GF-D8 (cell line): ENCODE measurements around the gene GFRA3.
A peak's percentile ranks its signal among the peaks of the same experiment; 100 is the strongest.
"Not testable (repeated sequence)": the region's sequence is repeated elsewhere in the genome, so short reads cannot be mapped to it uniquely, and the experiment has no call there.

Source experiments
- DNase-seq: peaks from one replicate; lab custom pipeline; 2025; lab: John Stamatoyannopoulos, UW

GFRA3 gene, protein sequence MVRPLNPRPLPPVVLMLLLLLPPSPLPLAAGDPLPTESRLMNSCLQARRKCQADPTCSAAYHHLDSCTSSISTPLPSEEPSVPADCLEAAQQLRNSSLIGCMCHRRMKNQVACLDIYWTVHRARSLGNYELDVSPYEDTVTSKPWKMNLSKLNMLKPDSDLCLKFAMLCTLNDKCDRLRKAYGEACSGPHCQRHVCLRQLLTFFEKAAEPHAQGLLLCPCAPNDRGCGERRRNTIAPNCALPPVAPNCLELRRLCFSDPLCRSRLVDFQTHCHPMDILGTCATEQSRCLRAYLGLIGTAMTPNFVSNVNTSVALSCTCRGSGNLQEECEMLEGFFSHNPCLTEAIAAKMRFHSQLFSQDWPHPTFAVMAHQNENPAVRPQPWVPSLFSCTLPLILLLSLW

DNA sequence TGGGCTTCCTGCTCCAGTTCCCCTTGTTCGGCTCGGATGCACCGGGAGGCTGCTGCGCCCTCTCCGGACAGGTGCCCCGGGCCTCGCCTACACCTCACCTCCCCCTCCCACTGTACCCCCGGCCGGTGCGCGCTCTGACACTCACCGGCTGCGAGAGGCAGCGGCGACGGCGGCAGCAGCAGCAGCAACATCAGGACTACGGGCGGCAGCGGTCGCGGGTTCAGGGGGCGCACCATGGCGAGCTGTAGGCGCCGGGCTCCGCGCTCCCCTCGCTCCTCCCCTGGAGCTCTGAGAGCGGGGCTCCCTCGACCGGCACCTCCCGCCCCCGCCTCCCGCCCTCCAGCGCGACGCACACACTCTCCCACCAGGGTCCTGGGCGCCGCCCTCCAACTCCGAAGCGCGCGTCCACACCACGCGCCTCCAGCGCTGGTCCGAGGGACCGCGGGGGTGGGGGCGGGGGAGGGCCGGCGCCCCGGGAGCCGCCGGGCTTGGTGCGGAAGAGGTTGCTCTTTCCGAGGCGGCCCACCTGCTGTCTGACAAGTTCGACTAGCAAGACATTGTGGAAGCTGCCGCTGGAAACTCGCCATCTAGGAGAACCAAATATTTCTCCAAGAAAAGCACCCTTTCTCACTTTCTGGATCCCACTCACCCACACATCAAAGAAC is at the start of gene GFRA3:
GFRA3 (minus strand) TSS at position 433 of the 665 bp plus-strand sequence; CDS start at position 236, 197 bp downstream.
- no peak for DNase-seq

DNA sequence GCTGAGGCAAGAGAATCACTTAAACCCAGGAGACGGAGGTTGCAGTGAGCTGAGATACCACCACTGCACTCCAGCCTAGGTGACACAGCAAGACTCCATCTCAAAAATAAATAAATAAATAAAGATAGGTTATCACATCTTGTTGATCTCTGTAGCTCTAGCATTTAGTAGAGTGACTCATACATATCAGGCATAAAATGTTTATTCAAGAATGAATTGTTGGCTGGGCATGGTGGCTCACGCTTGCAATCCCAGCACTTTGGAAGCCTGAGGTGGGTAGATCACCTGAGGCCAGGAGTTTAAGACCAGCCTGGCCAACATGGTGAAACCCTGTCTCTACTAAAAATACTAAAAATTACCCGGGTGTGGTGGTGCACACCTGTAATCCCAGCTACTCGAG is 43.8 kb upstream of the GFRA3 start:
- DNase-seq = not testable (repeated sequence)

DNA sequence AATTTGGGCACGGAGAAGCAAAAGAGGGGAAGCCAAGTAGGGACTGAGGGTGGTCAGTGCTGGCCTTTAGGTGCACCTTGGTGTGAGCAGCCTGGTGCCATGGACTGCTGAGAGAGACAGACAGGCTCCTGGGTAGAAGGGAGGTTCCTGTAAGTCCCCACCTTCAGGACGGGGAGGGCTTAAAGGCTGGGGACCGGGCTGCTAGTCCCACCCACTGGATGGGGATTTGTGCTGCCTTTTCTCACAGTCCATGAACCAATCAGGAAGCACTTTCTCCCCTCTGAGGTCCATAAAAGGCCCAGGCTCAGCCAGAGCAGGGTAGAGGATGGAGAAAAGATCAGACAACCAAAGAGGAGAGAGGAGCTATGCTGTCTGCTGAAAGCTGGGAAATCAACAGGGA is 41.9 kb upstream of the GFRA3 start:
- no peak for DNase-seq

DNA sequence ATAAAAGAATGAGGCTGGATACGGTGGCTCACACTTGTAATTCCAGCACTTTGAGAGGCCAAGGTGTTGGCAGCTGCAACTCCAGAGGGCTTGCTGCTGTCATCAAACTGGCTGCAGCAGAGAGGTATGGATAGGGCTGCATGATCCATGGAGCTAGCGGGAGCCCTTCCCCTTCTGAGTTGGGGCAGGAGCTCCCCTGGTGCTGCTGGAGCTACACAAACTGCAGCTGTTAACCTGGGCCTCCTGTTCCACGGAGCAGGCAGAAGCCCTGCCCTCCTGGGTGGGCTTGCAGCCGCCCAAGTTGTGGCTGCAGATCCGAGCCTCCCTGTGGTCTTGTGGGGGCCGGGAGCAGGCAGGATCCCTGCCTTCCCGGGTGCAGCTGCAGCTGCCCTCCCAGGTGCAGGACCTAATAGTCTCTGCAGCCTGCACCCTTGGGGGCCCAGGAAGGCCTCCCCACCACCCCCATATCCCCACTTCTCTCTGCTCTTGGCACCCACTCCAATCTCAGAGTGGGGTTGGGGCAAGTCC is 41.4 kb upstream of the GFRA3 start:
- no peak for DNase-seq

DNA sequence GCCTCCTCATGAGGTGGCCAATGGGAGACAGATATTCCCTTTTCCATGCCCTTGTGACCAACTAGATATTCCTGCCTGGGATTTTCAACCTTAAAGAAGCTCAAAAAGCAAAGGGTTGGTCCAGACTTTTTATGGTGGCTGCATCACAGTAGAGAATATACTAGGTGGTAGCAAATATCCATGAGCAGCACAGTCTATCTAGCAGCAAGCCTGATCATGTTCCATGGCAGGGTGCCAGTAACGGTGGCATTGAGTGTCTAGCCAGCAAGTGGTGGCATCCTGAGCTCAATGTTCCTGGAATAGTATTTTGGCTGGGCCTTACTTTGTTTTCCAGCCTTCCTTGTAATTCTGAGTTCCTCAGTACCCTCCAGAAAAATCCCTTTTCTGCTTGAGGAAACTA is 31.4 kb upstream of the GFRA3 start:
- DNase-seq = peak; percentile 0

DNA sequence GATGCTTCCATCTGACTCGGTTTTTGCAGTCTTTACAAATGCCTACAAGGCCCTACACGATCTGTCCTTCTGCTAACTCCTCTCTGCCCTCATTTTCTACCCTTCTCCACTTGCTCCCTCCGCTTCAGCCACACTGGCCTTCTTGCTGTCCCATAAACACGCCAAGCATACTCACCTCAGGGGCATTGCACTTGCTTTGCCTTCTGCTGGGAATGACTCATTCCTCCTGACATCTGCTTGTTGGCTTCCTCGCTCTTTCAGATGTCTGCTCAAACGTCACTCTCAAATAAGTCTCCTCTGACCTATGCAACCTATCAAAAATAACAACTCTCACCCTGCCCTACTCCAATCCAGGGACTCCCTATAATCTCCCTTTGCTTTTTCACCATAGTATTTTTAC is 29.0 kb upstream of the GFRA3 start:
- DNase-seq = no peak

DNA sequence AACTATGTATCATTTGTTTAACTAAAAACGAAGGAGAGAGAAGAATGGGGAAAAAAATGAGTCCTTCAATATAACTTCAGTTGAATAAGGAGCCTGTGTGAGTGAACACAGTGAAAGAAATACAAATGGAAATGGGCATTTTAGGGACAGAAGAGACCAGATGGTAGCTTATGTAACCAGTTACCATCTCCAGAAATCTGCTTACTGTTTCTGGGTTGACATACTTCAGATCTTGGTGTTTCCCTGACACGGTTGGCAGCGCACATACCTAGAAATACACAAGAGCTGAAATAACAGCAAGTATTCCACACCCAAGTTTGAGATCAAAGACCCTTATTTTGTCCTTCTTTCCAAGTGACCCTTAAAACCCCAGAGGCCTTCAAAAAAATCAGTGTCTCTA is 14.9 kb upstream of the GFRA3 start:
- DNase-seq = no peak

DNA sequence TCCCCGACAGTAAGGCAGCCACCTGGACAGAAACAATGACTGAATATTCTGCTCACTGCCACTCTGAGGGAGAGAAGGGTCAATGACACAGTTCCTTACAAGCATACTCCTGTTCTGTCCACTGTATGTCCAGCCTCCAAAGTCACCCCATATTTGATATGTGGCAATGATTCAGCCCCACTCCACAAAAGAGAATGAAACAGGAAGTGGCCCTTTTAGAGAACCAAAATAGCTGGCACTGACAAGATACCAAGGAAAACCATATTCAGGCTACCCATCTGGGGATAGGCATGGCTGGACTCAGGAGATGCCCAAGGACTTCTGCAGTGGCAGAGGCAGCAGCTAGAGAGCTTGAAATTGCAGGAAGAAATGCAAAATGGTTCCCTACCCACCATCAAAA is 12.8 kb upstream of the GFRA3 start:
- DNase-seq = no peak

DNA sequence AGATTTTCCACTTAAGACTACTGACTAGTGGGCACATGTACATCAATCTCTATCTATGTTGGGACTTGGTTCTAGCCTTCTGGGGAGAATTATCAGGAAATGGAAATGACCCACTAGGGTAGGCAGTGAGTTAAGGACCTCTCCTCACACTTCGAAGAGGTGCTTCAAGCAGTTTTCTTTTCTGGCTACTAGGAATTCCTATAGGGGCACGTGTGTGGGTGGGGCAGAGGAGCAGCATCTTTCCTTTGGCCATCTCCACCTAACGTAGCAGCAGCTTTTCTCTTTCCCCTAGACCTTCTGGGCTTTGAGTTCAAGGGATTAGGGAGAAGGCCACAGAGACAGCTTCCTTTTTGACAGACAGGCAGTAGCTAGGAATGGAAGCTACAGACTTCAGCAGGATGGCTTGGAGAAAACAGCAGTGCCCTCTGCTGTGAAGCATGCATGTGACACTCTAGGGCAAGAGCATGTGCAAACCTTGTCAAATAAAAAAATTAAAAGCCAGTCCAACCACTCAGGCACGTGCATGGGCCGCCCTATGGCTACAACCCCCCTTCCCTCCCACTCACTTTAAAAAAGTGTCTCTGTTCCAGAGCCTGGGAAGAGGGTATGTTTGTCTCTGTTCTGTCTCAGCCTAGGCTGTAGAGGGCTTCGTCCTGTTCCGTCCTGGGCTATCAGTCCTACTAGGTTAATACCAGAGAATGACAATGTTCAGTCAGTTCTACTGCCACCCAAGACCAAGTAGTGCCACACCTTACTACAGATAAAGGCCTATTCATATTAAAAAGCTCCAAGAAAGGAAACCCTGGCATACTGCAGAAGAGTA is 8.7 kb upstream of the GFRA3 start:
- DNase-seq = peak; percentile 1

DNA sequence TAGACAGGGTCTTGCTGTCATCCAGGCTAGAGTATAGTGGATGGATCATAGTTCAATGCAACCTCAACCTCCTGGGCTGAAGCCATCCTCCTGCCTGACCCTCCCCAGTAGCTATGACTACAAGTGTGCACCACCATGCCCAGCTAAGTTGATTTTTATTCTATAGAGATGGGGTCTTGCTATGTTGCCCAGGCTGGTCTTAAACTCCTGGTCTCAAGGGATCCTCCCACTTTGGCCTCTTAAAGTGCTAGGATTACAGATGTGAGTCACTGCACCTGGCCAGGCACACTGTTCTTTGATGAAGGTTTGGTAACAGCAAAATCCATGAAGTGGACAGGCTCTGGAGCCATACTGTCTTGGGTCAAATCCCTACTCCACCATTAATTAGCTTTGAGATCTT is 6.5 kb upstream of the GFRA3 start:
- DNase-seq = no peak

DNA sequence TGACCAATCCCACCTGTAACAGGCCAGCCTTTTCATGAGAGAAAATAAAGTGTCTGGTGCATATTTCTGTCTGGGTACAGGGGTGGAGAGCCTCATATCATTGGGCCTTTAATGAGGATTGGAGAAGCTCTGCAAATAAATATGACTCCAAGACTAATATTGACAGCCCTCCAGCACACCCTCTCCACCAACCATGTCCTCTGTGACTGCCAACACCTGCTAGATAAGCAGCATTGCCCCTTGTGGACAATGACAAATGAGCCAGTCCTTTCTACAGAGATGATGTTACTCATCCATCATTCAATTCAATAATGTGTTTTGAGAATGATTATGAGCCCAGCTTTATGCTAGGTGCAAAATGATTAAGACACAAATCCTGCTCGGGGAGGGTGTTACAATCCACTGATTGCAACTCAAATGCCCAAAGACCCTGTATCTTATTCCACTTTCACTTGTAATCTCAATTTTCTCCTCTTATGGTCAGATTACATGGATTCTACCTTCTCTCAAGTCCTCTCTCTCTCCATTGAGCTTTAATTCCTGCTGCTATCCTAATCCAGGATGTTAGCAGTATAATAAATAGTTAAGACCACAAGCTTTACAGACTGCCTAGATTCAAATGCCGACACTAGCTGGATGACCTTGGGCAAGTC is 2.1 kb upstream of the GFRA3 start:
- DNase-seq = no peak

DNA sequence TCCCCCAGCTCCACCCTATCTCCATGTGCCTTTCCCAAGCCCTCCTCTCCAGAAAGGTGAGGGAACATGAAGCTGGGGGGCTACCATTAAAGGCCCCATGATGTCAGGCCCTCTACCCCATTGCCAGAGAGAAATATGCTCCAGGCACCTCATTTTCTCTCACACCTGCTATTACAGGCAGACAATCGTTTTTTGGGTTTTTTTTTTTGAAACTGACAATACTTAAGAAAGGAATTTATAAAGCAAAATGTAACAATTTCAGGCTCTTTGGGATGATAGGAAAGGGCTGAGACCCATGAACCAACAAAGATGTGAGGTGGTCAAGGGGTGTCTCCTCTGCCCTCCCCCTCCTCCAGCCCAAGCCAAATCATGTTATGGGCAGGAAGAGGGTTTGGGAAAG is 1.5 kb upstream of the GFRA3 start:
- DNase-seq = no peak

DNA sequence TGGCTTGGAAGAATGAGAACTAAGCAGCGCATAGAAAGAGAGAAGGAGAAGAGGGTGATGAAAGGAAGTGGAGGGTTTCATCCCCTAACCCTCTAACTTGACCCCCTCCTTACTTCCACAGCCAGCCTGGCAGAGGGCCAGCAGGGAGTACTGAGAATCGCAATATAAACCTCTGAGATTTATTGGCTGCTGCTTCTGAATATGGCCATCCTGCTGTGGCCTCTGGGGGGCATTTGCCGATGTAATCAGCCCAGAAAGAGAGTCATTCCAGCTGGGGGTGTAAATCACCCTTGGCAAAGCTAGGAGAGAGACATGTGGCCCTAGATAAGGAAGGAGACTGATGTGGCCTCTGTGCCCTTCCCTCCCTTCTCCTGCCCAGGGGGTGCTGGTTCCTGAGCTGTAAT is 960 bp upstream of the GFRA3 start:
- no peak for DNase-seq

DNA sequence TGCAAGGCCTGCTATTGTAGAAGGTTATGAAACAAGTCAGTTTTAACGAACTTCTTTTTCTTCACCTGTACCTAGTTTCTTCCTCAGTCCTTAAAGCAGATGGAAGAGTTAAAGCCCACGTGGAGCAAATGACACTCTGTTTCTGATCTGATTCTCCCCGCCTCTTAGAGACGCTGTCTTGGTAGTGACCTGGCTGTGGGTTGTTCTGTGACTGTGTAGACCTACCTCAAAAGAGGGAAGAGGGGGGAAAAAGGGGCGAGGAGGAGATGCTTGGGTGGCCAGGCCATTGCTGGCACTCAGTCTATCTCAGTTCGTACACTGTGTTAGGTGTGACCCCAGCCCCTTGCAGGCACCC is 610 bp downstream of the GFRA3 start:
- no peak for DNase-seq

DNA sequence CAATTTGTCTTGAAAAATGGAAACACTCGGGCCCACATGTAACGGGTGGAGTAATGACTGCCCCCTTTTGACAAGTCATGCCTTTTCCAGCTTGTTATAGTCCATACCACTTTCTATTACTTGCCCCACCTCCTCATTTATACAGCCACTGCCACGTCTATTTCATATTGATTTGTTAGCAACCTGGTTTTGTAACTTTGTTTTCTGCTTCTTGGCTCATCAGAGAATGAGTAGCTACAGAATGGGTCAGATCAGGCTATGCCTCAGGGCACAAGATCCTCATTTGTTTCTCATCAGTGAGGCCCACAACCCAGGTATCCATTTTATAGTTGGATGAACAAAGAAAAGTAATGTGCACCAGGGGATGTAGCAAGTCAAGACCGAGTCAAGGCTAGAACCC is 1.7 kb downstream of the GFRA3 start:
- no peak for DNase-seq

DNA sequence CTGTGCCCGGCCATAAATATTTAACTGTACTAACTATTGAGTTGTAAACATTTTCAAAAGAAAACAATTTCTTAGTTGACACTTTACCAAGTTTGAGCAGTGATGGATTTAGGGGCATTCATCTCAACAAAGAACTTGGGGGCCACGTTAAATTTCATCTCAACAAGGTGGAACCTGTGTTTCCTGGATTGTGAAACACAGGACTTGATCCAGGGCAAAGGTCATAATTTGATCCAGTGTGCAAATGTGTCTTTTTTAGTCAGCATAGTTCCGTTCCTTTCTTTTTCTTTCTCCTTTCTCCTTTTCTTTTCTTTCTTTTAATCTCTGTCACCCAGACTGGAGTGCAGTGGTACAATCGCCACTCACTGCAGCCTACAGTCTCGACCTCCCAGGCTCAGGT is 3.1 kb downstream of the GFRA3 start:
- DNase-seq = no peak

DNA sequence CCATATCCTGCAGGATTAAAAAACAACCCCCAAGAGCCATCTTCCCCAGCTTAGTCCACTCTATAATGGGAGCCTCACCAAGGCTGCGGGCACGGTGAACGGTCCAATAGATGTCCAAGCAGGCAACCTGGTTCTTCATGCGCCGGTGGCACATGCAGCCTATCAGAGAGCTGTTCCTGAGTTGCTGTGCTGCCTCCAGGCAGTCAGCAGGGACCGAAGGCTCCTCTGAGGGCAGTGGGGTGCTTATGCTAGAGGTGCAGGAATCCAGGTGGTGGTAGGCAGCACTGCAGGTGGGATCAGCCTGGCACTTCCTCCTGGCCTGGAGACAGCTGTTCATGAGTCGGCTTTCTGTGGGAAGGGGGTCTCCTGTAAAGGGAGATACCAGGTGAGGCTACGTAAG is 10.2 kb downstream of the GFRA3 start:
- no peak for DNase-seq

DNA sequence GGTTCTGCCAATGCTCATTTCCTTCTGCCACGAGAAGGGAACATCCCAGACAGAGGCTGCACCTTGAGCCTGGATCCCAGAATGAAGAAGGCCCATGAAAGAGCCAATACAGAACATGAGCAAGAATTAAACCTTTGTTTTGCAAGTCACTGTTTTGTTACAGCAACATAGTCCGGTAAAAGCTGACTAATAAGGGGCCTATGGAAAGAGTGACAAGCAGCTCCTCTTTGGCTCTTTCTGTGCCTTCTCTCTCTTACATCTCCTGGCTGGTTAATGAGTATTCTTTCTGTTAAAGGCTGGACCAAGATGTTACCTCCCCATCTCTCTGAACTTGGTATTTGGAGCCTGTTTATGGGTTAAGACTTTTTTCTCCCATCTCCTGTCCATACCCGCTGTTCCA is 10.8 kb downstream of the GFRA3 start:
- DNase-seq = no peak

DNA sequence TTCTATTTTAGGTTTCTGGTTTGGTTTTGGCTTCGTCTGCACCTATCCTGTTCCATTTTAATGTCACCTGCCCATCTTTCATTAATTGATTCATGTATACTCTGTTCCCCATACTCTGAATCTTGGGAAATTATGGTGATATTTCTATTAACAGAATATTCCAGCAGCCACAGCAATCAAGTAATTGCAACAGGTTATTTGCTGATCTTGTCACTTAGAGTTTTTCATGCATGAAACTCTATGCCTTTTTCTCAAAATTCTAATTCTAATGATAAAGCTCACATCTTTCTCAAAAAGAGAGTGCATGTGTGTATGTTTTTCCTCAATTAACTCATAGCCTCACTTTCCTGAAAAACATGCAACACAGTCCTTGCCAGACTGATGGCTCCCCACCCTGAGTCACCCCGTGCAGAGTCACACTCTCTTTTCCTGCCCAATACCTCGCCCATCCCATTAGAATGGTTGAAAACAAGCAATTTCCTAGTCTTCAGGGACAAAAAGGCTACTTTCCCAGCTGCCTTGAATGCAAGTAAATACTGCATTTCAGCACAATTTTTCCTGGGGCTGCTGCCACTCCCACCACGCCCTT is 15.6 kb downstream of the GFRA3 start:
- DNase-seq = no peak

DNA sequence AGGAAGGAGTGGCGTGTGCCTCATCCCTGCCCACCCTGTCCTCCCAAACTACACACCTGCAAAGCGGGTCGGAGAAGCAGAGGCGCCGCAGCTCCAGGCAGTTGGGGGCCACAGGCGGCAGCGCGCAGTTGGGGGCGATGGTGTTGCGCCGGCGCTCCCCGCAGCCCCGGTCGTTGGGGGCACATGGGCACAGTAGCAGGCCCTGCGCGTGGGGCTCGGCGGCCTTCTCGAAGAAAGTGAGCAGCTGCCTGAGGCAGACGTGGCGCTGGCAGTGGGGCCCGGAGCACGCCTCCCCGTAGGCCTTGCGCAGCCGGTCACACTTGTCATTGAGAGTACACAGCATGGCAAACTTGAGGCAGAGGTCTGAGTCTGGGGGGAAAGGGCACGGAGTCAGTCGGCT is 16.8 kb downstream of the GFRA3 start:
- no peak for DNase-seq

DNA sequence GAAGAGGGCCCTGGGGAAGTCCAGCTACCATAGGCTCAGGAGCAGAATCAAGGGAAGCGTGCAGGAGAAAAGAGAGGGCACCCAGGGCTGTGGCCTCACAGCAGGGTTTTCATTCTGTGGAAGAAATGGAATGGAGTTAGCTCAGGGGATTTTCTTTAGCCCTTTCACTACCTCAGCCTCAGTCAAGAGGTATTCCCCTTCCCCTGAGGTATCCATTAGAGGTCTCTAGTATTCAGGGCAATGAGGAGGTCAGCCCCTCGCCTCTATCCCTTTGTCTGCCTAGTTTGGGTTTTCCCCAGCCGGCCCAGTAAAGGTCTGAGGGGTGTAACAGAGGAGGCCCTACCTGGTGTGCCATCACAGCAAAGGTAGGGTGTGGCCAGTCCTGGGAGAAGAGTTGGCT is 21.5 kb downstream of the GFRA3 start:
- no peak for DNase-seq

DNA sequence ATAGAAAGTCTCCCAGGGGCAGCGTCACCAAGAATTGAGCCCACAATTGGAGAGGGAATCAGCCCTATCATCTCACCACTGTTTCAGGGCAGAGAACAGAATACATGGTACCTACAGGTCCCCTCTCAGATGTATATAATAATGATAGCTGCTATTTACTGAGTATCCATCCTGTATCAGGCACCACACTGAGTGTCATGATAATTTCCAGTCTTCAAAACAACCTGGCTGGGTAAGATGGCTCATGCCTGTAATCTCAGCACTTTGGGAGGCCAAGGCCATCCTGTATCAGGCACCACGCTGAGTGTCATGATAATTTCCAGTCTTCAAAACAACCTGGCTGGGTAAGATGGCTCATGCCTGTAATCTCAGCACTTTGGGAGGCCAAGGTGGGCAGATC is 26.6 kb downstream of the GFRA3 start:
- not testable (repeated sequence) for DNase-seq
